Measurements from ENCODE around the gene CACNB3.

DNA sequence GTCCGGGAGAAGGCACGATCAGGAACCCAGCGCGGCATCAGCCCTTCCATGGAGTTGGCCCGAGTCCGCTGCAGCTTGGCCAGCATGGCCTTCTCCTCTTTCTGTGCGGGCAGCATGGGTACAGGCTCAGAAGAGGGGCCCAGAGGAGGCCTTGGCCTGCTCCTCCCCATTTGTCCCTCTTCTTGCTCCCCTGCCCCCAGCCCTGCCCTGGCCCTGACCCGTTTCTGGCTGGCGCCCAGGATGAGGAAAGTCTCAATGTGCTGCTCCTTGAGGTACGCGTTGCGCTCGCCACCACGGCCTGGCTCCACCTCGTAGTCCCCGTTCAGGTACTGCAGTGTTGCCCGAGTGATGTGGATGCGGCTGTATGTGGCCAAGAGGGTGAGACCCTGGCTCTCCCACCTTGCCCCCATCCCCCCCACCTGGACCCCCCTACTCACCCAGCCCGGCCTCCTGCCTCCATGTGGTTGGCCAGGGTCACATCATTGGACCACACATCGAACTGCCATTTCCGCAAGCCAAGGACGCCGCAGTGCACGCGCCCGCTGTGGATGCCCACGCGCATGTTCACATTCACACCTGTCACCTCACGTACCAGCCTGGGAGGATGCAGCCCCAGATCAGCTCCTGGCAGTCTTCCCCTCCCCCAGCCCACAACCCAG, 42.2 kb upstream of the CACNB3 start:
- no peak for TF ChIP-seq CTCF (conservative IDR thresholded peaks at IDR 0.05 in 1 of 2, IDR thresholded peaks at IDR 0.05 in 1 of 2; ENCODE audit: low read depth in 1 of 2, low read length in 2 of 2)
- no peak for TF ChIP-seq EZH2 (IDR thresholded peaks at IDR 0.05; ENCODE audit: low read length, missing control alignments)

Data from fibroblast of lung (primary cell).